T follicular helper cell (primary cell): ENCODE results near the gene DKK3.

Experiments used
- DNase-seq: peaks from one replicate; pipeline ENCODE4 v3.0.0-alpha.2; 2020; ENCODE audit warnings: low read depth

Gene DKK3

GRCh38 chr11:11981840-11982239, 26.6 kb downstream of the DKK3 start:
- no peak for DNase-seq

- no peak for DNase-seq
Observed at GRCh38 chr11:11981364-11981763, 27.1 kb downstream of the DKK3 start.

GRCh38 chr11:11980841-11981308, 27.6 kb downstream of the DKK3 start:
- no peak for DNase-seq

GRCh38 chr11:11980200-11980599, 28.2 kb downstream of the DKK3 start:
- DNase-seq = no peak

- DNase-seq = no peak
Observed at GRCh38 chr11:11979488-11980117, 28.8 kb downstream of the DKK3 start.

- DNase-seq = no peak
Observed at GRCh38 chr11:11978792-11979487, 29.5 kb downstream of the DKK3 start.

GRCh38 chr11:11978098-11978637, 30.3 kb downstream of the DKK3 start:
- no peak for DNase-seq

- DNase-seq = no peak
Observed at GRCh38 chr11:11977206-11977938, 31.1 kb downstream of the DKK3 start.

GRCh38 chr11:11976481-11977127, 31.8 kb downstream of the DKK3 start:
- no peak for DNase-seq

- no peak for DNase-seq
Observed at GRCh38 chr11:11975201-11976092, 33.0 kb downstream of the DKK3 start.

GRCh38 chr11:11973866-11974265, 34.6 kb downstream of the DKK3 start:
- no peak for DNase-seq

- no peak for DNase-seq
Observed at GRCh38 chr11:11973361-11973800, 35.0 kb downstream of the DKK3 start.

- DNase-seq = no peak
Observed at GRCh38 chr11:11972730-11973341, 35.6 kb downstream of the DKK3 start.

GRCh38 chr11:11971906-11972547, 36.4 kb downstream of the DKK3 start:
- no peak for DNase-seq

GRCh38 chr11:11970556-11970955, 37.9 kb downstream of the DKK3 start:
- no peak for DNase-seq

GRCh38 chr11:11969380-11970215, 38.8 kb downstream of the DKK3 start:
- DNase-seq = no peak

GRCh38 chr11:11968511-11969280, 39.7 kb downstream of the DKK3 start:
- no peak for DNase-seq
